T-helper 1 cell treated with Interleukin-12 subunit alpha and Interleukin-12 subunit beta and Interleukin-4 antibody, amounts not matched to agents 30 μg/mL and 1 μg/mL, for 36 hours (primary cell): Measurements from ENCODE around the gene C3orf52.

Experiments used
- H3K27ac Mint-ChIP-seq: one replicate; pipeline ENCODE4 v1.8.0; 2021; ENCODE audit warnings: mild to moderate bottlenecking, mixed read lengths
- H3K27me3 Mint-ChIP-seq: one replicate; pipeline ENCODE4 v1.8.0; 2021; ENCODE audit warnings: low read depth, mixed read lengths
- H3K36me3 Mint-ChIP-seq: one replicate; pipeline ENCODE4 v1.8.0; 2021; ENCODE audit warnings: low read depth, mixed read lengths
- H3K4me1 Mint-ChIP-seq: one replicate; pipeline ENCODE4 v1.8.0; 2021; ENCODE audit warnings: low read depth, mixed read lengths
- H3K4me3 Mint-ChIP-seq: one replicate; pipeline ENCODE4 v1.8.0; 2021; ENCODE audit warnings: mild to moderate bottlenecking, moderate library complexity, mixed read lengths
- H3K9me3 Mint-ChIP-seq: one replicate; pipeline ENCODE4 v1.8.0; 2021; ENCODE audit warnings: mixed read lengths

The C3orf52 gene

DNA sequence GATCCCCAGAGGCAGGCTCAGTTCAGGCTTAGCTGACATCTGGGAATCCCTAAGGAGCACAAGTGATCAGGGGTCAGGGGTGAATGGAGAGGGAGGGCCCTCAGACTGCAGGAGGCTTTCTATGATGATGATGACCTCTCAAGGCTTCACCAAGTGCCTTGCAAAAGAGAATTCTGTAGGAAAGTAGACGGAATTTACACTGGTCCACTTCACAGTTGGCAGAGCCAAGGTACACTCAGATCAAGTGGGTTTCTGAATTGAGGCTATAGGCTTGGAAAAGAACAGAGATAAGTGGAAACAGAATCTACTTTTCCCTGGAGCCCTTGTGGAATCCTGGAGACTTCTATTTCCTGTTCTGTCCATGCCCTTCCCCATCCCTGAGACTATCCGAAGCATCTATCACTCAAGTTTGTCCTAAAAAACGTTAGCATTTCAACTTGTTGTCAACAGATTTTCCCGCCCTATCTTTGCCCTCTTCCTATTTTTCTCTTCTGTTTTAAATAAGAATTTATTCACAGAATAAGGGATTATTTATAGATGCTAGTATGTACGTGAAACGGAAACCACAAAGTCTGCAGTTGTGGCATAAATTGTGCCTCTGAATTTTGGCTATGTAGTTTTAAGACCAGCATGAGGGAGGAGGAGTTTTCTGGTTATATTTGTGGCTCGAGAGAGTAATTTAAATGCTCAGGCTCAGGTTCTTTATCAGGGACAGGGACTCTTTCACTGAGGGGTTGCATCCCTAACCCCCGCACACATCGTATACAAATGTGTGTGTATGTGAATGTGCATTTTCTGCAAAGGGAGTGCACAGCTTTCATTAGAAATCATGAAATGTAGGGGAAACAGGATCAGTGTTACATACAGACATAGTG, 34.0 kb downstream of the C3orf52 start:
- peak overlapping the region; percentile 55 for H3K27ac Mint-ChIP-seq
- H3K9me3 Mint-ChIP-seq: no peaks in the 10 kb centered on the region
- peak overlapping the region; percentile 4 for H3K4me3 Mint-ChIP-seq
- peaks cover 38% of the 10 kb centered on the region for H3K36me3 Mint-ChIP-seq
- H3K4me1 Mint-ChIP-seq: peaks cover 24% of the 10 kb centered on the region
- no peaks in the 10 kb centered on the region for H3K27me3 Mint-ChIP-seq

GRCh38 chr3:112121577-112122547, 35.7 kb downstream of the C3orf52 start:
- no peaks in the 10 kb centered on the region for H3K27me3 Mint-ChIP-seq
- H3K36me3 Mint-ChIP-seq: peaks cover 45% of the 10 kb centered on the region

GRCh38 chr3:112122870-112123269, 36.7 kb downstream of the C3orf52 start:
- Mint-ChIP-seq H3K4me3 (no peak overlapping the region), H3K36me3 (peaks cover 40% of the 10 kb centered on the region), H3K27ac (no peak overlapping the region), H3K9me3 (no peaks in the 10 kb centered on the region), H3K27me3 (no peaks in the 10 kb centered on the region), H3K4me1 (peaks cover 47% of the 10 kb centered on the region)

More at GRCh38 chr3:112121577-112122547, 35.7 kb downstream of the C3orf52 start:
- peaks cover 38% of the 10 kb centered on the region for H3K4me1 Mint-ChIP-seq
- H3K27ac Mint-ChIP-seq: no peak overlapping the region
- no peaks in the 10 kb centered on the region for H3K9me3 Mint-ChIP-seq
- H3K4me3 Mint-ChIP-seq: no peak overlapping the region

DNA sequence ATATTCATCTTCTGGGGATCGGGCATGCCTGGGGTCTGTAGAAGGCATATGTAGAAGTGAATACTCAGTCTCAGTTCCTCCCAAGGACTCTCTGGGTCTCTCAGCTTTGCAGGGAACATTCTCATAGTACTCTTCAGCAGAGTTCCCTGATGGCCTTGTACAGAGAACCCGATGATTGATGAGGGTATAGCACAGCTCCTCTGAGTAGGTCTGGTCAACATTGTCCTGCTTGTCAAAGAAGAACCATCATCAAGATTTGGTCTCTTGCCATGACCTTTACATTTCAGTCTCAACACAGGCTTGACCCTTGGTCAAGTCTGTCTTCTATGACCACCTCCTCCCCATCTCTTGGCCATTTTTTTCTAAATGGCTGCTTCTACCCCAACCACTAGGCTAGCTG, 37.4 kb downstream of the C3orf52 start:
- Mint-ChIP-seq H3K9me3 (no peaks in the 10 kb centered on the region), H3K4me3 (no peak overlapping the region), H3K36me3 (peaks cover 37% of the 10 kb centered on the region), H3K4me1 (peaks cover 49% of the 10 kb centered on the region), H3K27ac (no peak overlapping the region), H3K27me3 (no peaks in the 10 kb centered on the region)

DNA sequence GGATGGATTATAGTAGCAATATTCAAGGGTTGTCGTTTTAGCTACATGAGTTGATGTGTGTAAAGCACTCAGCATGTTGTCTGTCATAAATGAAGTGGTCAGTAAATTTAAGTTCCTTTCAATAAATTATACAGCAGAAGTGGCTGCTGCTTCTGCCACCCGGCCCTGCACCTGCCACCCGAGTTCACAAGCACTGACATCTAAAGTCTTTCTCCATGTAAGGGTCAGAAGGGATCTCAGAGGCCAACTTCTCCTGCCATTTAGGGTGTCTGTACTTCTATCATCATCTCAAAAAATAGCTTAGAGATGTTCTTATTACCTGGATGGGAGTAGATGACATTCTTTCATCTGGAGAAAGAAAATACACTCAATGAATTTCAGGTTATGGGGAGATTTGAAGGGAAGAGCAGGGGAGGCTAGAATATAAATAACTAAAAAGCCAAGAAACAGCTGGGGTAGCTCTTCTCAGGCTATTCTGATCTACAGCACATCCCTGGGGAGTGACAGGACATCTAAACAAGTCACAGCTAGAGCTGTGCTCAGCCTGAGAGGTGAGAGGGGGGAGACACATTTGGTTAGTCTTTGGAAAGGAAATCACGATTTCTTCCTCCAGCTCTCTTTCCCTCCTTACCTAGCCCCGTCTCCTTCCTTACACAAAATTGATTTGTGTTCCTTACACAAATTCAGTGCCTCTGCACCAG, 38.9 kb downstream of the C3orf52 start:
- Mint-ChIP-seq H3K36me3 (peaks cover 36% of the 10 kb centered on the region), H3K4me1 (peaks cover 53% of the 10 kb centered on the region), H3K9me3 (no peaks in the 10 kb centered on the region), H3K4me3 (no peak overlapping the region), H3K27me3 (no peaks in the 10 kb centered on the region), H3K27ac (no peak overlapping the region)

GRCh38 chr3:112126511-112126911, 40.3 kb downstream of the C3orf52 start:
- peaks cover 42% of the 10 kb centered on the region for H3K36me3 Mint-ChIP-seq
- no peaks in the 10 kb centered on the region for H3K9me3 Mint-ChIP-seq
- H3K27ac Mint-ChIP-seq: peak overlapping the region; percentile 76
- peak overlapping the region; percentile 67 for H3K4me3 Mint-ChIP-seq
- peaks cover 54% of the 10 kb centered on the region for H3K4me1 Mint-ChIP-seq
- H3K27me3 Mint-ChIP-seq: no peaks in the 10 kb centered on the region

DNA sequence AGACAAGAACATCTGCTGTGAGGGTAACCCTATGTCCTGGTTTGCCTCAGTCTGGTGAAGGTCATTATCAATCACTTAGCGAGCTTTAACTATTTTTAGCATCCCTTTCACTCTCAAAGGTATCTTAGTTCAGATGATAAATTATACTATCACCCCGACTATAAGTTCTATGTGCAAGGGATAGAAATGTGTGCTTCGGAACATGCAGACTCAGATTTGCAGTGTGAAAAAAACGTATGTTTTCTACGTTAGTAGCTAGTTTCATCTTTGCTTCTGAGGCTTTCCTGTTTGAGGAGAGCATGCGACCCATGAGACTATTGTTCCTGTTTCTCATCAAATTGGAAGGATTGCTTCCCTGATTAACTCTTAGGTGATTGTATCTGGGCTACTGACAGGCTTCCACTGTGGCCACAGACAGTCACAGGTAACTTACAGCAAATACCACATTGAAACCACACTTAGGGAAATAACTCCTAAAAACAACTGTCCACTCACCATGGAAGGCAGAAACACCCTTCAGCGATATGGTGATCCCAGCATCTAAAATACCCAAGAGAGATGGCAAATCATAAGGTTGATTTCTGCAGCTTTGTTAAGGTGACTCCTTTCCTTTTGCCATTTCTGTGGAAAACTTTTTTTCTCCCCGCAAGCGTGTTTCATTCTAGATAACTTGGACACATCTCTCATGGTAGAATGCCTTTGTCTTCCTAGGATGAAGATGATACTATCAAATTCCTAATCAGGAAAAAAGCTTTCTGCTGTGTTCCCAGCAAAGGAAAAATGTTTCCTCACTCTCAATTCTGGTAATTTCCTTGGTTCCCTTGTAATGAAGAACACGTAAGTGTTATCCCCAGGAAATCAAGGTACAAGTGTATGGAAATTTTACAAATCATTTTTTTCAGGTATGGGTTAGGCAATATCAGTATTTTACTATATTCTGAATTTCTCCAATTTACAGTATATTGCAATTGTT, 41.6 kb downstream of the C3orf52 start:
- Mint-ChIP-seq H3K9me3 (no peaks in the 10 kb centered on the region), H3K4me3 (peak overlapping the region; percentile 67), H3K36me3 (peaks cover 36% of the 10 kb centered on the region), H3K27ac (peak overlapping the region; percentile 76), H3K27me3 (no peaks in the 10 kb centered on the region), H3K4me1 (peaks cover 60% of the 10 kb centered on the region)

- H3K4me3 Mint-ChIP-seq: peak overlapping the region; percentile 52
- H3K27ac Mint-ChIP-seq: peak overlapping the region; percentile 72
- H3K36me3 Mint-ChIP-seq: peaks cover 29% of the 10 kb centered on the region
- no peaks in the 10 kb centered on the region for H3K27me3 Mint-ChIP-seq
- no peaks in the 10 kb centered on the region for H3K9me3 Mint-ChIP-seq
- H3K4me1 Mint-ChIP-seq: peaks cover 71% of the 10 kb centered on the region
These were observed 42.9 kb downstream of the C3orf52 start for GRCh38 chr3:112128843-112129727.

- Mint-ChIP-seq H3K4me3 (no peak overlapping the region), H3K4me1 (peaks cover 80% of the 10 kb centered on the region), H3K27me3 (no peaks in the 10 kb centered on the region), H3K36me3 (peaks cover 23% of the 10 kb centered on the region), H3K9me3 (no peaks in the 10 kb centered on the region), H3K27ac (peak overlapping the region; percentile 45)
These were observed 43.9 kb downstream of the C3orf52 start for GRCh38 chr3:112129925-112130637.

- Mint-ChIP-seq H3K27me3 (no peaks in the 10 kb centered on the region), H3K27ac (peak overlapping the region; percentile 45), H3K9me3 (no peaks in the 10 kb centered on the region), H3K4me3 (peak overlapping the region; percentile 8), H3K4me1 (peaks cover 83% of the 10 kb centered on the region), H3K36me3 (peaks cover 23% of the 10 kb centered on the region)
These were observed 44.4 kb downstream of the C3orf52 start for GRCh38 chr3:112130638-112130993.

GRCh38 chr3:112131111-112131510, 44.9 kb downstream of the C3orf52 start:
- Mint-ChIP-seq H3K36me3 (peaks cover 20% of the 10 kb centered on the region), H3K27me3 (no peaks in the 10 kb centered on the region), H3K27ac (no peak overlapping the region), H3K4me1 (peaks cover 84% of the 10 kb centered on the region), H3K9me3 (no peaks in the 10 kb centered on the region), H3K4me3 (no peak overlapping the region)

DNA sequence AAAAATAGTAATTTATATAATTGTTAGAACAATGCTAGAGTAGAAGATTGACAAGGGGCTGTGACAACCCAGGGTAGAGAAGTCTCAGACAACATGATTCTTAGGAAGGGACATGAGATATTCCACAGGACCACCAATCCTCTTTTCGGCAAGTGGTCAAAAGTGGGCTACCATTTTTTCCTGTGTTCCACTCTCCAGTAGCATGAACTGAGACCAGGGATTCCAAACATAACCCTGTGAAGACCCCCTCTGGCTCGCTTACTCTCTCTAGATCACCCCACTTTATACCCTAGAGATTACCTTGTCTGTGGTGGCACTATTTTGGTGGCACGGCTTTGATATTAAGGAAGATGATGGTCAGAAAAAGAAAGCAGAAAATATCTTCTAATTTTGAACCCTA, 45.9 kb downstream of the C3orf52 start:
- Mint-ChIP-seq H3K9me3 (no peaks in the 10 kb centered on the region), H3K36me3 (peaks cover 14% of the 10 kb centered on the region), H3K4me3 (no peak overlapping the region), H3K27me3 (no peaks in the 10 kb centered on the region), H3K4me1 (peaks cover 83% of the 10 kb centered on the region), H3K27ac (peak overlapping the region; percentile 53)
